PC-3 (cell line): ENCODE results near the gene GATD1.

Experiments
- CTCF ChIP-seq: fragments of 300-600 bp; sonication (generic); conservative IDR thresholded peaks from 2 replicates; pipeline ENCODE4 v1.5.1; 2017; ENCODE audit warnings: antibody characterized with exemption, low read depth, mild to moderate bottlenecking, low read length
- EZH2phosphoT487 ChIP-seq: fragments of 300-600 bp; sonication (generic); IDR thresholded peaks from 2 replicates; pipeline ENCODE4 v1.6.1; 2018; ENCODE audit warnings: mild to moderate bottlenecking, antibody characterized with exemption, low read length, borderline replicate concordance

- TF ChIP-seq CTCF (no peak), EZH2phosphoT487 (no peak)
These were observed 14.6 kb upstream of the GATD1 start for GRCh38 chr11:791658-792534.
